Activated B cell treated with CpG ODN at 0.5 μM for 24 hours (primary cell): ENCODE measurements around the gene ULBP3. TPM values are rescaled to one million over a fixed set of nuclear protein-coding genes. Genes with fewer than 3 reads are reported as not detected.
"Not testable (repeated sequence)": the region's sequence is repeated elsewhere in the genome, so short reads cannot be mapped to it uniquely, and the experiment has no call there.

Experiments used
- ATAC-seq: fragments of 200-7000 bp; cut with Tn5 transposase; one replicate; pipeline ENCODE4 v1.10.0; 2021; ENCODE audit warnings: low read depth, mild to moderate bottlenecking, moderate library complexity
- CTCF ChIA-PET: fragments of 350-600 bp; sonication (Branson Sonifier 250); formaldehyde crosslinking; loops from one replicate; lab custom pipeline; 2021; ENCODE audit warnings: antibody characterized with exemption; lab: Charles Lee
- POLR2A ChIA-PET: fragments of 350-600 bp; sonication (Branson Sonifier 250); formaldehyde crosslinking; loops from one replicate; lab custom pipeline; 2021; ENCODE audit warnings: antibody characterized with exemption; lab: Charles Lee
- DNase-seq: peaks from one replicate; pipeline ENCODE4 v3.0.0; 2022
- H3K27ac Mint-ChIP-seq: one replicate; pipeline ENCODE4 v1.8.0; 2020; ENCODE audit warnings: mixed read lengths
- H3K27me3 Mint-ChIP-seq: one replicate; pipeline ENCODE4 v1.8.0; 2021; ENCODE audit warnings: mixed read lengths
- H3K36me3 Mint-ChIP-seq: one replicate; pipeline ENCODE4 v1.8.0; 2021; ENCODE audit warnings: low read depth, mixed read lengths
- H3K4me1 Mint-ChIP-seq: one replicate; pipeline ENCODE4 v1.8.0; 2021; ENCODE audit warnings: mixed read lengths
- H3K4me3 Mint-ChIP-seq: one replicate; pipeline ENCODE4 v1.8.0; 2020; ENCODE audit warnings: mild to moderate bottlenecking, mixed read lengths
- H3K9me3 Mint-ChIP-seq: one replicate; pipeline ENCODE4 v1.8.0; 2020; ENCODE audit warnings: mixed read lengths
- CTCF ChIP-seq: fragments of 200-600 bp; IDR thresholded peaks from one replicate; pipeline ENCODE4 v1.8.0; 2022; ENCODE audit warnings: antibody characterized with exemption, mild to moderate bottlenecking
- intact Hi-C: fragments of 100-400 bp; cut with micrococcal nuclease; formaldehyde crosslinking; loops from one replicate; pipeline ENCODE4 v1.15.1; 2024
- total RNA-seq: library from RNA; stranded (reverse); gene quantifications from 2 replicates; pipeline ENCODE4 v1.2.3, GENCODE V29; 2022

Gene ULBP3
- total RNA-seq, 1 donor from 2014 or later, result 0.80 TPM

GRCh38 chr6:150079604-150080003 is 10.7 kb upstream of the ULBP3 start:
- ATAC-seq, result no peak
- Mint-ChIP-seq H3K36me3 (no peaks in the 10 kb centered on the region), H3K4me3 (no peak overlapping the region), H3K27me3 (peaks cover 48% of the 10 kb centered on the region), H3K9me3 (no peaks in the 10 kb centered on the region), H3K27ac (no peak overlapping the region), H3K4me1 (peaks cover 2% of the 10 kb centered on the region)
- TF ChIP-seq CTCF, result no peak
- ChIA-PET POLR2A (no interaction called here), CTCF (interaction anchor here (1.0 to 5.3 kb wide), 9 partner anchors 9 to 736 kb away, joined by 3 to 72 read pairs (median 4); no protein-coding TSS in a partner anchor)
- DNase-seq, result no peak
- intact Hi-C loops, result loop anchor here (1.0 kb wide), 3 partner anchors 256 to 736 kb away; no protein-coding TSS in a partner anchor

GRCh38 chr6:150078788-150079187 is 9.9 kb upstream of the ULBP3 start:
- H3K27me3 Mint-ChIP-seq, result peaks cover 48% of the 10 kb centered on the region
- no peak for ATAC-seq
- ChIA-PET CTCF (interaction anchor here (1.6 to 5.3 kb wide), 3 partner anchors 8 to 735 kb away, joined by 4 to 72 read pairs (median 5); no protein-coding TSS in a partner anchor), POLR2A (no interaction called here)
- DNase-seq, result no peak
- H3K4me3 Mint-ChIP-seq, result no peak overlapping the region
- intact Hi-C loops, result no loop called here
- no peaks in the 10 kb centered on the region for H3K36me3 Mint-ChIP-seq
- H3K9me3 Mint-ChIP-seq, result no peaks in the 10 kb centered on the region
- H3K27ac Mint-ChIP-seq, result no peak overlapping the region
- TF ChIP-seq CTCF, result no peak
- peaks cover 2% of the 10 kb centered on the region for H3K4me1 Mint-ChIP-seq

GRCh38 chr6:150076196-150076893 is 7.4 kb upstream of the ULBP3 start:
- intact Hi-C loops, result no loop called here
- H3K9me3 Mint-ChIP-seq, result no peaks in the 10 kb centered on the region
- DNase-seq (no peak), ATAC-seq (no peak)
- peaks cover 43% of the 10 kb centered on the region for H3K27me3 Mint-ChIP-seq
- ChIA-PET POLR2A (no interaction called here), CTCF (interaction anchor here (1.0 to 5.3 kb wide), 3 partner anchors 250 to 320 kb away, joined by 3 to 72 read pairs (median 7); no protein-coding TSS in a partner anchor)
- peaks cover 8% of the 10 kb centered on the region for H3K4me1 Mint-ChIP-seq
- no peak overlapping the region for H3K27ac Mint-ChIP-seq
- TF ChIP-seq CTCF, result no peak
- H3K36me3 Mint-ChIP-seq, result no peaks in the 10 kb centered on the region
- no peak overlapping the region for H3K4me3 Mint-ChIP-seq

GRCh38 chr6:150075034-150075421 is 6.1 kb upstream of the ULBP3 start:
- H3K4me1 Mint-ChIP-seq, result peaks cover 11% of the 10 kb centered on the region
- ATAC-seq, result no peak
- H3K27ac Mint-ChIP-seq, result no peak overlapping the region
- H3K4me3 Mint-ChIP-seq, result no peak overlapping the region
- no peaks in the 10 kb centered on the region for H3K9me3 Mint-ChIP-seq
- intact Hi-C loops, result no loop called here
- ChIA-PET CTCF (interaction anchor here (1.0 to 3.2 kb wide), 2 partner anchors 251 to 321 kb away, joined by 3 to 7 read pairs; no protein-coding TSS in a partner anchor), POLR2A (no interaction called here)
- no peak for DNase-seq
- H3K36me3 Mint-ChIP-seq, result no peaks in the 10 kb centered on the region
- H3K27me3 Mint-ChIP-seq, result peaks cover 42% of the 10 kb centered on the region
- TF ChIP-seq CTCF, result no peak

- H3K4me3 Mint-ChIP-seq, H3K27ac Mint-ChIP-seq, POLR2A ChIA-PET, ATAC-seq, intact Hi-C loops, H3K9me3 Mint-ChIP-seq, DNase-seq, H3K36me3 Mint-ChIP-seq: not testable (repeated sequence)
- peaks cover 37% of the 10 kb centered on the region for H3K27me3 Mint-ChIP-seq
- peaks cover 13% of the 10 kb centered on the region for H3K4me1 Mint-ChIP-seq
- CTCF ChIA-PET, result interaction anchor here (3.2 kb wide), 1 partner anchor 321 kb away, joined by 7 read pairs; no protein-coding TSS in a partner anchor
Measured at GRCh38 chr6:150074396-150075033, 5.6 kb upstream of the ULBP3 start.
